Stimulated activated CD8-positive, alpha-beta memory T cell treated with anti-CD3 and anti-CD28 coated beads, Interleukin-12 subunit alpha, Interleukin-12 subunit beta, amount 100 ng/mL, for 24 hours (primary cell): ENCODE results near the gene FOXN3.

Source experiments
- DNase-seq: peaks from one replicate; pipeline ENCODE4 v3.0.0-alpha.2; 2020; ENCODE audit errors: extremely low read depth

The FOXN3 gene

DNA sequence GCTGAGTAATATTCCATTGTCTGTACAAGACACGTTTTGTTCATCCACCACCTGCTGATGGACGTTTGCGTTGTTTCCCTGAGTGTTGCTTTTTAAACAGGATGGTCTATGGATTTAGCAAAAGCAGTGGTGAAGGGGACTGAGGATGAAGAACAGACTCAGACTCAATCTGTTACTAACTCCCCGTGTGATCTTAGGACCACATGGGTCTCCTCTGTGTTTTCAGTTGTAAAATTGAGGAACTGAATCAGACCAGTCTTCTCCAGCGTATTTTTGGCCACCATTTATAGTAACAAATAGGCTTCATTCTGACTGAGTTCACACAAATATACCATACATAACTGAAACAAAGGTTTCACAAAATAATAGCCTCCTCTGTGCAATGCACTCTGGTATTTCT is 85.6 kb downstream of the FOXN3 start:
- DNase-seq: no peak

DNA sequence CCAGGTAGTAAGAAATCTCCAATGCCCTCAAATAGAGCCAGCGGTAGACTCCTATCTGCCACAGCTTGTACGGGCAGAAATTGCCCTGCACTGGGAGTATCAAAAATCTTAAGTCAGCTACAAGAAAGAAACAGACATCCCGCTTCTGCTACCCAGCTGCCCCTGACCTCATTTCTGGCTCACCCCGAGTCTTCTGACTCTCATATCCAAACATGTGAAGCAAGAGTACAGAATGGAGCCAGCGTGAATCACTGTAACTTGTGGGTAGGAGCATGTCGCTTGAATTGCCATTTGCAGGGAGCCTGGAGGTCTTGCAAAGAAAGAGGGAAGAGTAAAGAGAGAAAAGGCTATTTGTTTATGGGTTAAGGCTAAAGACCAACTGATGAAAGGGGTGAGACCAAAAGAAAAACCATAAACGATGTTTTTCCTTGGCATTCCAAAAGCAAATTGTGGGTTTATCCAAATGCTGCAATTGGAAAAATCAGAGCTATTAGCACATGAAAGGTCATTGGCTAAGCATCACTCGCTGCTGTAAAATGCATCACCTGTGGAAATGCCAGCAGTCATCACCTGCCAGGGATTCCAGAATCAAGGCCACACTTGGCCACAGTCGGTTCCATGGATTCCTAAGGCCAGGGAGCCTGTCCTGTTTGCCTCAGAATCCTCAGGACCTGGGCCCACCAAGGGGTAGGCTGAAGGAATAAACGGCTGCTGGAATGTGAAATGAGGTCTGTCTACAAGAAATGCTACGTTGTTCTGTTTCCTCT is 86.6 kb downstream of the FOXN3 start:
- DNase-seq: no peak

DNA sequence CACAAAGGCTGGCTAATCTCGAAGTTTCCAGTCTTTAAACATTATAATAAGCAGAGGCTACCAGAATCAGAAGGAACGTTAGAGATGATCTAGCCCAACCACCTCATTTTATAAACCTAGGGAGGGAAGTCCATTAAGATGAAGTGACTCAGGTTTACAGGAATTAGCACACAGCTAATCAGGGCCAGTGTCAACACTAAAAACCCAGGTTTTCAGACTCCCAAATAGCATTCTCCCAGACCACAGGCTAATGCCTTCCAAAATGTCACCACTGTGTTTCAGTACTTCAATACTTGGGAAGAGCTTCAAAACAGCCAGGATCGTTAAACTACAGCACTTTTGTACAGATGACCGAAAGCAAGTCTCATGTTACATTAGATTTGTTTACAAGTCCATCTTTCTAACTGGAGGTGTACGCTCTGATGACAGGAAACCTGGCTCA is 89.2 kb downstream of the FOXN3 start:
- DNase-seq: no peak

DNA sequence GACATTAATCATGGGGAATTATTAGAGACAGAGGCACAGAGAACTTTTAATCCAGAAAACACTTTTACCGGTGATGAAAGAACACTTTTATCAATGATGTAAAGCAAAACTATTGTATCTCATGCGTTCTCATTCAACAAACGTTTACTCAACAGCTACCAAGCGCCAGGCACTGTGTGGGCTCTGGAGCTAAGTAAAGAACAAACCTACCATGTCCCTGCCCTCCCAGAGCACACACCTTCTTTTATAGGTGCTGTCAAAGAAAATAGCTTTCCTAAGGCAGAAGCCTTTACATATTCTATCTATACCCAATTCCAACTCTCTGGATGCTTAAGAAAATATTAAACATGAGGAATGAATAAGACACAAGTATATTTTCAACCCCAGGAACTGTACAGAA is 91.1 kb downstream of the FOXN3 start:
- DNase-seq: no peak

DNA sequence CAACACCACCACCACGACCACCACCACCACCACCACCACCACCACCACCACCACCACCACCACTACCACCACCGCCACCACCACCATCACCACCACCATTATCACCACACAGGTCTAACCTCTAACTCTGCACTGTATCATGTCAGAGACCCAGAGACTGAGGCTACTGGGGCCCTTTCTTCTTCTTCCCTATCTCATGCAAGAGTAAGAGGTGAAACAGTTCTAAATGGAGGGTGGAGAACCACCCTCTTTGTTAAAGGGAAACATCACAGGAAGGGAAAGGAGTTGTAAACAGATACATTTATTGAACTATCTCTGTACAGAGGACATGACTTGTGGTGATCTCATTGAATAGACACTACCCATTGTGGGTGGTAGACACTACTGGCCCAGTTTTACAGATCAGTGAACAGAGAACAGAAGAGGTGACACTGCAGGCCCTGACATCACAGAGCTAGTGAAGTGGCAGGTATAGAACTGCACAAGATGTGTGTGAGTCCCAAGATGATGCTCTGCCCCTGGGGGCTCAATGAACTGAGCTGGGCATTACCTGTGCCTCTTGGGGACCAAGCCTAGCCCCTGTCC is 91.6 kb downstream of the FOXN3 start:
- DNase-seq: no peak

DNA sequence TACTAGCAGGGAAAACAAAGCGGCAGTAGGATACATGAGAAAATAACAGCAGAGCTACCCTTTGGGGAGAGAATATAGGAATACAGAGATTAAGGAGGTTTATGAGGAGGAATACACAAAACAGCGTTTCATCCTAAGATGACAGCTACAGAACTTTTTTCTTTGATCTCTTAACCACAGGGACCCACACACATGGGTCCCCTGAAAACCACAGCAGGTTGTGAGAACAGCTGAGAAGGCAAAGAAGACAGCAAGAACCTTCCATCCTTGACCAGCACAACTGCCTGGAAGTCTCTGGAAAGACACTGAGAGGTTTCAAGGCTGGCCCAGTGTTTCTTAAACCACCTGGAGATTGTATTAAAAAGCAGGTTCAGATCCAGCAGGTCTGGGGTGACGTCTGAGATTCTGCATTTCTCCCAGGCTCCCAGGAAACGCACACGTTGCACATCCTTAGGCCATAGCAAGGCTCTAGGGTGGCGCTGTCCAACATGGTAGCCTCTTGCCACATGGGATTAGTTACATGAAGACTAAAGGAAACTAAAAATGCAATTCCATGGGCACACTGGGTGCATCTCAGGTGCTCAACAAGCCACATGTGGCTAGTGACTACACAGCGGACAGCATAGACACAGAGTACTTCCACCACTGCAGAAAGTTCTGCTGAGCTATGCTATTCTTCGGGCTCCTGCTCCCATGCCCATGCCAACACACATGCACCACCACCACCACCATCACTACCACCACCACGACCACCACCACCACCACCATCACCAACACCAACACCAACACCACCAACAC is 92.3 kb downstream of the FOXN3 start:
- no peak for DNase-seq

DNA sequence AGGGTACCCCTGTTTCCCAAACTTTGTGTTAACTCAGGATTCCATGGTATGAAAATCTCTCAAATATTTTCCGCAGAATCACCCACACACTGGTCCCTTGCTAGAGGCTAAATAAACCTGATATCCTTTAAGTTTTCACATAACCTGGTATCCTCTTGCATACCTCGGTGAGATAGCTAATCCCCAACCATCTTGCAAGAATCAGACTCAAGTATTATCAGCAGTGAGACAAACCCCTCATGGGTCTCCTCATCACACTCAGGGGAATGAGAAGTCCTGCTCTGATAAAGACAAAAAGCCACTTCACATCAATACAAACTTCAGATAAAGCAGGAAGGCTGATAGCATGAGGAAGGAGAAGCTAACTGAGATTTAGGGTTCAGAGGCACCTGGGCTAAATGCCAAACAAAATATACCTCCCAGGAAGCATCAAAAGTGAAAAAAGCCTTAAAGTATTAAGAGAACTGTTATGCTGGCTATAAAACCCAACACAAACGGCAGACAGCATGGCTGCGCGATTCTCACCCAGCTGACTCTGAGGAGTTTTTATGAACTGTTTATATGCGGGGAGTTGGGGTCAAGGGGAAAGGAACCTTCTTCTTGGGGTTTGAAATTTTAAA is 96.5 kb downstream of the FOXN3 start:
- DNase-seq: no peak

DNA sequence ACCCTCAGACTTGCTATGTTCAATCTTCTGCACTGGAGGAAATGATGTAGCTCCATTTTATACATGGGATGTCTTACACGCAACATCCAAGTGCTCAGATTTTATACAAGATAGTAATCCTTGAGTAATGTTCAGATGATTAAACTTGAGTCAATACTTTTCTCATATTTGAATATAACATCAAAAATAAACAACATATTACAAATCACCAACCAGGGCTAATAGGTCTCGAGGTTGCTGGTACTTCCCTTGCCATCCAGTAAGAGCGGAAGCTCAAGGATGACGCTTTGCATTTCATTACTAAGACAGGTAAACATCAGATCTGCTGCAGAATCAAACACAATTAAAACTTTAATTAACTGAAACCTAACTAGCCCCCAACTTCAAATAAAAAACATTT is 97.3 kb downstream of the FOXN3 start:
- no peak for DNase-seq

DNA sequence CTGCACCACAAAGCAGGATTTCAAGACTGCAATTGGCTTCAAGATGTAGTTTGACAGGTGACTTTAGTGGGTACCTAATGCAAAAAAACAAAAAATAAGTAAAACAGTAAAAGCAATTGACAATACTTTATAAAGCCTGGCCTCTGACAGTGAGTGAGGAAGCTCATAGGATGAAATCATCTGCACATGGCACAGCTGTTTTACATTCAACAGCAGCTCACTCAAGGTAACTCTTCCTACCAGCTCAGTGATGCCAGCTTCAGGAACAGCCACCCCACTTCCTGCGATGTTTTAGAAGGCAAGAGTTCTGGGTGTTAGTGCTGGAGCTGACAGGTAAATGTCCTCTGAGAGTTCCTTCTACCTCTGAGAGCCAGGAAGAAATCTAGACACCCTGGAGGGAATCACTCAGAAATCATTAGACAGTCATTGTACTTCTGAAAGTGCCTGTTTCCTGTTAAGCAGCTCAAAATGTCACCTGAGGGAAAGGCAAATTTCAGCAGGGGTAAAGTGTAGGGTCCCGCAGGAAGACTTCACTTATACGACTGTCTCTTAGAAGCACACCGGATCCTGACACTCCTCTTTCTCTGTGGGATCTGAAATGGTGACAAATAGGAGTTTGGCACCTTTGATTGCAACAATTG is 99.9 kb downstream of the FOXN3 start:
- DNase-seq: no peak

DNA sequence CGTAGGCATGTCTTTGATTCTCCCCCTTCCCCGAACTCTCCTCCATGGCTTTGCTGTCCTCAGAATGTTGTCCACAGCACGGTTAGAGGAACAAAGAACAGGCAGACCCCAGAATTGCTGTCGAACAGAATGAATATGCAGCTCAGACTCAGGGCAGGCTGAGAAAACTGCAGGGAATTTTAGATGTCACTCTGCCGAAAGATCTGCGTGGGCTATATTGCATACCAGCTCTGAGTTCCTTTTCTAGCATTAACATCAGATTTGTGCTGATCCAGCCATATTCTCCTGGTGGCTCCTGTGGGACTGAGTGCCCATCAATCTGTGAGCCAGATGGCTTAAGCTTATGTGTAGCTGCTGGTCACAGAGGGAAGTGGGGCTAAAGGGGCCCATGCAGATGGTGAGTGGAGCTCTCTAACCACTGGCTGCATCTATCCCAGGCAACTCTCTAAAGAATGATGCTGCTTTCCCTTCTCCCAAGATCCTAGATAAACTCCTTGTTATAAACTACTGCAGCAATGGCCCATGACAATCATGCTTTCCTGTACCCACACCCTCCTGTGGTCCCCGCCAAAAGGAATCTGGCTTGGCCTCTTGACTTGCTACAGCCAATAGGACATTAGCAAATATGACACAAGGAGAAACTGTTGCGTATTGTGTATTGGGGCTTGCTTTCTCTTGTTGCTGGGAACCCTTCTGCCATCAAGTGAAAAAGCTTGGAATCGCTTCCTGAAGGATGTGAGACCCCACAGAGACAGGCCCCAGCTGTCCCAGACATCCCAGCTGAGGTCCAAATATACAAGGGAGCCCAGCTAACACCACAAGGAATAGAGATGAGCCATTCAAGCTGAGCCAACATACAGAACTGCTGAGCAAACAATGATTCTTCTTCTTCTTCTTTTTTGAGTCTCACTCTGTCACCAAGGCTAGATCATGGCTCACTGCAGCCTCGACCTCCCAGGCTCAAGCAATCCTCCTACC is 101.3 kb downstream of the FOXN3 start:
- DNase-seq: no peak

DNA sequence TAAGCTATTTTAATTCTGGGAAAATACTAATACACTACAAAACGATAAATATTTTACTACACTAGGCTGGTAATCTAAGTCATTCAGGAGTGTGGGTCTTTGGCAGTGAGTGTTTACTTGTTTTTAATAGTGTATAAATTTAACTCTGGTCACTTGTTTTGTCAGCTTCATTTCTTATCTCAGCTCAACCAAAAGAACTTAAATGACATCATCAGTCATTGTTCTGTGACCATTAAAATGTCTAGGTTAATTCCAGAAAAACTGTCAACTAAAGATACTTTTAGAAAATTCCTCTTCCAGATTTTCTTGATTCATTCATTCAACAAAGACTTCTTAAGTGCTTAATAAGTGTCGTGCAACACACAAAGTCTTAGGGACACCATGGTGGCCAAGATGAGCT is 102.8 kb downstream of the FOXN3 start:
- no peak for DNase-seq

DNA sequence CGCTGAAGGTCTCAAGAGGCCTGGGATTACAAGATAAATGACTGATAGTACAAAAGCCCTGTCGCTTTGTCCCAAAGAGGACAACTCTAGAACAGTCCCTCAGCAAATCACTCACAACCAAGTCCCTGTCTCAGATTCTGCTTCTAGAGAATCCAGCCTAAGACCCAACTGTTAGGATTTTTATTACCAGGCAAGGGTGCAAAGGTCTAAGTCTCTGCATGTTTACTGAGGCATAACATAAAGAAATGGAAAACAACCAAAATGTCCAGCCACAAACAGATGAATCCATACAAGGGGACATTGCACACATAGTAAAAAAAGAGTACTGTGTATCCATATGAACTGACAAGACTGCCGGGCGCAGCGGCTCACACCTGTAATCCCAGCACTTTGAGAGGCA is 104.1 kb downstream of the FOXN3 start:
- DNase-seq: no peak

DNA sequence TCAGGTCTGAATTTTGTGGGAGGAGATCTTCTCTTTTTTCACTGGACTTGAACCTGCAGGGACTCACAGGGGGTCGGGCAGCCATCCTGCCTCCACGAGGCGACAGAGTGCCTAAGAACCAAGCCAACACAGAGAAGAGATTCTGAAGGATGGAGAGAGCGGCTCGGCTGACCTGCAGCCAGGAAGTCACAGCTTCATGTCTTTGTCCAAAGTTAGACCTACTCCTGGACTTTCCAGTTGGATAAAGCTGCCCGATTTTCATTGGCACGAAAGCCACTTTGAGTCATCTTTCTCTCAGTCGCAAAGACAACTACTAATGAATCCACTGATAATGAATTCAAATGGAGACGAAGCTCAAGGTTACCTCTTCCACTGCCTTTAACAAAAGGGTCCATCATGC is 106.8 kb downstream of the FOXN3 start:
- DNase-seq: no peak

DNA sequence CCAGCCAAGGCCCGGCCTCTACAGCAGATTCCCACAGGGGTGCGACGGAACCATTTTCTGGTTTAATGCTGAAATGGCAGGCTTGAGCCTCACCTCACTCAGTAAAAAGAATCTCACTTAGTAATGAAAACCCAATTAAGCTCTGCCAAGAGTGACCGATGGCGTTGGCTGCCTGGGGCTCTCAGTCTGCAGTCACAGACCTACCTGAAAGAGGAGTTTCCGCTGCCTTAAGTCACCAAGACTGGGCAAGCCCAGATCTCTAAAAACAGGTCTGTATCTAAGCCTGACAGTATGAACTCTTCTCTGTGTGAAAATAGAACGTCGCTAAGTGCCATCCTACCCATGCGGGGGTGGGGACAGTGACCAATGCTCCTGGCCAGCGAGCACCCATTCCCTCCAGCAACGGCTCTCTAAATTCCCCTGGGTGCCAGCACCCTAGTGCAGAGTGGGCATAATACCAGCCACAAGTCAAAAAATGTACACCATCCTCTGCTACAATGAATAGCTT is 107.3 kb downstream of the FOXN3 start:
- DNase-seq: no peak

DNA sequence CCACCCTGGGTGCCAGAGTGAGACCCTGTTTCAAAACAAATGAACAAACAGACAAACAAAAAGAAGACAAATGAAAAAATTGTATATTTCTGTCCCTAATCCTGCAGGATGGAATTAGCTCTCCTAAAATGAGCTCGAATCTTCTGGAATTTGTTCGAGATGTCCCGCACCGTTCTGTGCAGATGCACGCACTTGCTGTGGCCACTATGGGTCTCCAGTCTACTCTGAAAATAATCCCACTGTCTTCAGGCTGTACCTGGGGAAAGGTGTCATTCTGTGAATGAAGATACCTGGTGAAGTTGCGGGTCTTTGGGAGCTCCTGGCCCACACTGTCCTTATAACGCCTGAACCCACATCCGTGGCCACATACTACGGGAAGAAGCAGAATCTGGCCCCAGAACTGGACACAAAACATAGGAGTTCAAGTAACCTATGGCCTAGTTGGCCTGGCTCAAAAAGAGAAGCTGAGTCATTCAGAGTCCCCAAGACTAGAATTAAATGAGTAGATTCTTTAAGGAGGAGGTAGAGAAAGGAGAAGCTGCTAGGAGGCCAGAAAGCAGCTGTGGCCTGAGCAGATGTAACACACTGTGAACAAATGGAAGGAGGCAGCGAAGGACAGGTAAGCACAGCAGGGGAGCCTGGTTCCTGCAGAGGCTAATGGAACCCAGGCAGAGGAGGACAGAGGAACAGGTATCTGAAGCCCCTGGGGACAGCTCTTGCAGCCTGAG is 108.6 kb downstream of the FOXN3 start:
- DNase-seq: no peak

DNA sequence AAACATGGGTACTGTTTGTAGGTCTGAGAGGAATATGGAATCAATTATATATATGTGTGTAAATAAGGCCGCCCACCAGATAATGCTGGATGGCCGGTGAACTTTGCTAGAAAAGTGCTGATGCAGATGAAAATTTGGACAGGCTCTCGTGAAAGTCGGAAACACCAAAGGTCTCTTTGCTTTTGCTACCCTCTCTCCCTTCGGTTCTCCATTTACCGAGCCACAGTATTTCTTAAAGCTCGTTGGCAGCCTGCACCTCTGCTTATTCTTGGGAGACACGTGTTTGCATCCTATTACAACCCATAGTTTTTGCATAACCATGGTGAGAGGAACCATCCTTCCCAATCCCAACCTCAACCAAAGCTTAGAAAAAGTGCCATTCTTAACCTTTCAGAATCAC is 109.6 kb downstream of the FOXN3 start:
- no peak for DNase-seq

DNA sequence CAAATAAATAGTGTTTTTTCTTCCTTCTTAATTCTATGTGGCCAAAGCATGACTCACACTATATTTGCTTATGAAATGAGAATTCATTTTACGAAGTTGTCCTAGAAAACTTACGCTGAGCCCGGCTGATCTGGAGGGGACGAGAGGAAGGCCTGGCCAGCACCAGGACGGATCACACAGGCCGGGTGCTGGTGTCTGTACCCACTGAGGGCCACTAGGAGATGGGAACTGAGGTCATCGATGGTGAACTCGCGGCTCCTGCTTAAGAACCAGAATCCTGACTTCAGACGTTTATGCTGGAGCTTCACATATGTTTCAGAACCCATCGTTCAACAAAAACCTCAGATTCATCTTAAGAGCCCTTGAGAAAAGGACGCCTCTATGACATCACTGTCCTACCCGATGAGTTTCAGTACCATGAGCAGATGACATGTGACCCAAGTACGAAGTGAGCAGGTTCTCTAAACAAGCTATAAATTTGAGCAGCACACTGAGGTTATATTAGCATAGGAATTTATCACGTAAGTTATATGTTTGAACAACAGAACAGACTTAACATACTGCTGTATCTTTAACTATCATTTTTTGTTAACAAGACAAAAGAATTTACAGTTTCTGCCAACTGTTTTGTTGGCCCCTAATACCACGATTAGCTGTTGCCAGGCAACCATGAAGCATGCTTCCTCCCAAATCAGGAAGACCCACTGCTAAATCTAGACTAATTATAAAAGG is 111.9 kb downstream of the FOXN3 start:
- DNase-seq: no peak

DNA sequence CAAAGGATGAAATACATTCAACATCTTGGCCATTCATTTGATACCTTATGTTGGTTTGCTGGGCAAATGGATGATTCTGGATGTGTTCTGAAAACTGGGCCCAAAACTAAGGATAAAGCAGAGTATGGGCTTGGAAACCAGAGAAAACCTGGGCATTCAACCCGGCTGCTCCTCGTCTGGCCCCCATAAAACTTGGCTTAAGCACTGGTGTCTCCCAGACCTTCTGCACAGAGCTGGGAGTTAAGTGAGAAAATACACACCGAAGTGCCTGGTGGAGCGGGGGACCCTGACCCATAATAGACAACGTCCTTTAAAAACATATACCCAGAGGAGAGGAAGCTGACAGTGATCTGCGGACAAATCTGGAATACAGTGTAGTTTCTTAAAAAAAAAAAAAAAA is 112.5 kb downstream of the FOXN3 start:
- DNase-seq: no peak
